GM19240 (cell line): ENCODE results near the gene SEC16A.

Experiments
- DNase-seq: peaks from one replicate; pipeline ENCODE4 v3.0.0; 2011; ENCODE audit warnings: low spot score; ENCODE audit not compliant: insufficient read length

The SEC16A gene, protein sequence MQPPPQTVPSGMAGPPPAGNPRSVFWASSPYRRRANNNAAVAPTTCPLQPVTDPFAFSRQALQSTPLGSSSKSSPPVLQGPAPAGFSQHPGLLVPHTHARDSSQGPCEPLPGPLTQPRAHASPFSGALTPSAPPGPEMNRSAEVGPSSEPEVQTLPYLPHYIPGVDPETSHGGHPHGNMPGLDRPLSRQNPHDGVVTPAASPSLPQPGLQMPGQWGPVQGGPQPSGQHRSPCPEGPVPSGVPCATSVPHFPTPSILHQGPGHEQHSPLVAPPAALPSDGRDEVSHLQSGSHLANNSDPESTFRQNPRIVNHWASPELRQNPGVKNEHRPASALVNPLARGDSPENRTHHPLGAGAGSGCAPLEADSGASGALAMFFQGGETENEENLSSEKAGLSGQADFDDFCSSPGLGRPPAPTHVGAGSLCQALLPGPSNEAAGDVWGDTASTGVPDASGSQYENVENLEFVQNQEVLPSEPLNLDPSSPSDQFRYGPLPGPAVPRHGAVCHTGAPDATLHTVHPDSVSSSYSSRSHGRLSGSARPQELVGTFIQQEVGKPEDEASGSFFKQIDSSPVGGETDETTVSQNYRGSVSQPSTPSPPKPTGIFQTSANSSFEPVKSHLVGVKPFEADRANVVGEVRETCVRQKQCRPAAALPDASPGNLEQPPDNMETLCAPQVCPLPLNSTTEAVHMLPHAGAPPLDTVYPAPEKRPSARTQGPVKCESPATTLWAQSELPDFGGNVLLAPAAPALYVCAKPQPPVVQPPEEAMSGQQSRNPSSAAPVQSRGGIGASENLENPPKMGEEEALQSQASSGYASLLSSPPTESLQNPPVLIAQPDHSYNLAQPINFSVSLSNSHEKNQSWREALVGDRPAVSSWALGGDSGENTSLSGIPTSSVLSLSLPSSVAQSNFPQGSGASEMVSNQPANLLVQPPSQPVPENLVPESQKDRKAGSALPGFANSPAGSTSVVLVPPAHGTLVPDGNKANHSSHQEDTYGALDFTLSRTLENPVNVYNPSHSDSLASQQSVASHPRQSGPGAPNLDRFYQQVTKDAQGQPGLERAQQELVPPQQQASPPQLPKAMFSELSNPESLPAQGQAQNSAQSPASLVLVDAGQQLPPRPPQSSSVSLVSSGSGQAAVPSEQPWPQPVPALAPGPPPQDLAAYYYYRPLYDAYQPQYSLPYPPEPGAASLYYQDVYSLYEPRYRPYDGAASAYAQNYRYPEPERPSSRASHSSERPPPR (N-terminal part only)

DNA sequence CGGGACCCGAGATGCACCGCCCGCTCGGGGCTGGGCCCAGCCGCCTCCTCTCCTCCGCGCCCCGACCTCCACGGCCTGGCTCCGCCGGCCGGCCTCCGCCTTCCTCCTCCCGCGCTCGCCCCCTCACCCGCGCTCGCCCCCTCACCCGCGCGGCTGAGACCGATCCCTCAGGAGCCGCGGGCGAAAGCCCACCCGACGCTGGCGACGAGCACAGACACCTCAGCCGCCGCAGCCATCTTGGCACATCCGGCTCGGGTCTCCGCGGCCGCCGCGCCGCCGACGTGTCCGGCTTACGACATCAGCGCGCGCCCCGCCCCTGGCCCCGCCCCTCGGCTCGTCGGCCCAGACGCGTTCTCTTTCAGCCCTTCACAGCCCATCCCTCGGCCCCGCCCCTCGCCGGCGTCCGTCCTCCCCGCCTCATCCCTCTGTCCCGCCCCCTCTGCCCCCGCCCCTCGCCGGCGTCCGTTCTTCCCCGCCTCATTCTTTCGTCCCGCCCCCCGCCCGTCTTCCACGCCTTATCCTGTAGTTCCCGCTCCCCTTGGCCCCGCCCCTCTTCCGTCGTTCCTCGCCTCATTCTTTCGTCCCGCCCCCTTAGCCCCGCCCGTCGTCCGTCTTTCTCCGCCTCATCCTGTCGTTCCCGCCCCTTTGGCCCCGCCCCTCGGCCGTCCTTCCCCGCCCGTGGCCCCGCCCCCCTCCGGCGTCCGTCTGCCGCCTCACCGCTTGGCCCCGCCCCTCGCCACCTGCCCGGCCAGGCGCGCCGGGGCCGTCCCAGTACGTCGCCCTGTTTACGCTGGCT is at the start of gene SEC16A:
Gene SEC16A, minus strand, starts transcription at position 248 of the 796 bp plus-strand sequence. CDS start 5,425 bp downstream, outside the sequence.
- peak; percentile 94 for DNase-seq

DNA sequence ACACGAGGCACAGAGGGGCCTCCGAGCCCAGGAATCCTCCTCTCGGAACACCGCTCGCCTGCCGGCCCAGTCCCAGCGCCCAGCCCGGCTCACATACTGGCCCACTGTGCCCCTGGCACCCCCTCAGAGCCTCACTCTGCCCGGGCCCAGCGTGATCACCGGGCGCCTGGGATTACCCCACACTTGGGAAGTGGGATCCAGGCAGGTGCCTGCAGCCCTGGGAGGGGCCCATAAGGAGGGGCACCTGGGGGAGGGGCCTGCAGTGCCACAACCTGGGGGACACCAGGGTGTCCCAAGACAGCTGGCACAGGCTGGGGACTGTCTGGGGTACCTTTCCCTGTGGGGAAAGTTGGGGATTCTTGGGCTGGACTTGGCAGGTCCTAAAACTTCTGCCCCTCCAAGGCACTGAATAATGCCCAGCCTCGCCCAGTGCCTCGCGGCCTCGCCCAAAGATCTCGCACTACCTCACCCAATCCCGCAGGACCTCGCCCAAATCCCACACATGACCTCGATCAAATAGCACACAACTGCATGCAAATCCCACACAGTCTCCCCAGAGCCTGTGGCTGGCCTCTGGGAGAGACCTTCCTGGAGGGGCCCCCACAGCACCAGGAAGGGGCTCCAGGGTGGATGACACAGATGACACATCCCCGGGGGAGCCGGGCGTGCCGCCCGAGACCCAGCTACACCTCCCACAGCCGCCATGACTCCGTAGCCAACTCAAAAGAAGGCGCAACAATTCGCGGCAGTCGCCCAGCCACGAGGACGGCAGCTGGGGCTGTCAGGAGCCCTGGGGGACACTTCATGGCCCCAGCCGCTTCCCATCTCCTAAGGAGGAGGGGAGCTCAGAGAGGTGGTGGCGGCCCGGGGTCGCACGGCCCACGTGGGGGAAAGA is 49.3 kb upstream of the SEC16A start:
- DNase-seq, result no peak

DNA sequence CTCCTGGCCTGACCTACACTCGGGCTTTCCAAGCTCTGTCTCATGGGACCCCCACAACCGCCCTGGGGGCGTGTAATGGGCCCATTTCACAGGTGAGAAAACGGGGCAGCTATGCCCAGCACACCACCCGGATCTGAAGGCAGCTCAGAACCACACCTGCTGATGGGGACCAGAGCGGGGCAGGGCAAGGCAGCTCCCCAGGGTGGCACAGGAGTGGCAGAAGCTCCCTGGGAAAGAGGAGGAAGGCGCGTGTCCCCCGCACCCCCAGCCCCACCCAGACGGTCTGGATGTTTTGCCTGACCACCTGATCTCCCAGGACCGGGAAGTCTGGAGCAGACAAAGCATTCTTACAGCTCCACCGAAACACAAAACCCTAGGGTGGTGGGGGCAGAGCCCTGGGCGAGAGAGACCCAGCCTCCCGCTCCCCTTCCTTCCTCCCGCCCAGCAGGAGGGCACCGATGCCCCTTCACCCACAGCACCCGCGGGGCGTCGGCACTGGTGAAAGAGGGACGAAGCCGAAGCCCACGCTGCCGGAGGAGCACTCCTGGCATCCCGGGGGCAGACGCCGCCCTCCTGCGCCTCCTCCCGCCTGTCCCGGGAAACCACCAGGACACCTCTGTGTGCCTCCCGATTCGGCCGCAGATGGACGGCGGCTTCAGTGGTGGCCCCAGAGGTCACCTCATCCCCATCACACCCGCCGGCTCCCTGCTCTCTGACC is 48.5 kb upstream of the SEC16A start:
- DNase-seq, result no peak

DNA sequence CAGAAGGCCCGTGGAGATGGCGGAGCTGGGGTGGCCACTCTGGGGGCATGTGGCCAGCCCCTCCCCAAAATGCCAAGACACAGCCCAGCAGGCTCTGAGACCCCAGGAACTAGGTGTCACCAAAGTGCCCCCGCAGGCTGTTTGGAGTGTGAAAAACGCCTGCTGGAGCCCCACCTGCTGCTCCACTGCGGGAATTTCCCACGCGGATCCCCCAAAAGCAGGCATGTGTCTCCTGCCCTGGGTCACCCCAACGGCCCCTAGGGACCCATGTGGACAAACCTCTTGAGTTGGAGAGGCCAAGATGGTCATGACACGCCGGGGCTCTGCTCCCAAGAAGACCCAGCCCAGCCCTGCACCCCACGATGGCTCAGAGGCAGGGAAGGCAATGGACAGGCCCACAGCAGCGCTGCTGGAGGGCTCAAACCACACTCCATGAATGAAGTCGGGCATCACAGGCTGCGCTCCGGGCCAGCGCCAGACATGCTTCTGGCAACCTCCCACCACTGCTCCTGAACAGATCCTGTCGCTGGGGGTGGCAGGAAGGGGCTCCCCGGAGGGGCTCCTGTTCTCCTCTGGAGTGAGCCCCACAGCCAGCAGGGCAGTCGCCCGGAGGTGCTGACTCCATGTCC is 47.7 kb upstream of the SEC16A start:
- no peak for DNase-seq

DNA sequence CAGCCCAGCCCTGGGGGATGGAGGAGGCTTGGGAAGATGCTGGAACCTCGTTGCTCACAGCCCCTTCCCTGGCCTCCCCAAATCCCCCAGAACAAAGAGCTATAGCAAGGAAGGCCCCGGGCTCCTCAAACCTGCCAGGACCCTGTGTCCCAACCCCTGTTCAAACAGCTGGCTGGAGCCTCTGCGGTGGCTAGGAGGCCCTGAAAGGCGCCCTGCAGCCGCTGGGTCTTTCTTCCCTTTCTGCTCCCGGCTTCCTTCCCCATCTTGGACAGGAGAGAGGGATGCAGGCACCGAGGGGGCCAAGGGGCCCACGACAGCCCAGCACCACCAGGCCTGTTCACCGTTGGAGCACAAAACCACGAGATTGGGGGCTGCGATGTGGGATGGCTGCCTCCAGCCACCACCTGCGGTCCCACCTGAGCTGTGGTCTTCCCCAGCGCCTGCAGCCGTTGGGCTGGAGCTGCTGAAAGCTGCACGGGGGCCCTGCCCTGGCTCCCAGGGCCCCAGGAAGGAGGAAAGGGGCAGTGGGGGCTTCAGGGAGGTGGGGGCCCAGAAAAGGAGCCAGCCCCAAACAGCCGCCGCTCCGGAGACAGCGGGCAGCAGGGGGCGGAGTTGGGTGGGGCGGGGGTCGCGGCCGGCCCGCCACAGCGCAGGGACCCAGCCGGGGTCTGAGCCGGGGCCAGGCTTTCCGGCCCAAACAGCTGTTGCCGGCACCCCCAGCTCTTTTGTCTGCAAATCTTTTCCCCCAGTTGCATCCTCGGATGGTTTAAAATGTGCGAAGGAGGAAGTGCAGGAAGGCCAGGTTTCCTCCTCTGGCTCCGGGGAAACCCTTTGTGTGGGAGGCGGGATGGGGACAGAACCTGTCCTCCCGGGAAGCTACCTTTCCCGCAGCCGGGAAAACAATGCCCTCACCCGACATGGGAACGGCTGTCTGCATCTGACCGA is 46.9 kb upstream of the SEC16A start:
- no peak for DNase-seq

DNA sequence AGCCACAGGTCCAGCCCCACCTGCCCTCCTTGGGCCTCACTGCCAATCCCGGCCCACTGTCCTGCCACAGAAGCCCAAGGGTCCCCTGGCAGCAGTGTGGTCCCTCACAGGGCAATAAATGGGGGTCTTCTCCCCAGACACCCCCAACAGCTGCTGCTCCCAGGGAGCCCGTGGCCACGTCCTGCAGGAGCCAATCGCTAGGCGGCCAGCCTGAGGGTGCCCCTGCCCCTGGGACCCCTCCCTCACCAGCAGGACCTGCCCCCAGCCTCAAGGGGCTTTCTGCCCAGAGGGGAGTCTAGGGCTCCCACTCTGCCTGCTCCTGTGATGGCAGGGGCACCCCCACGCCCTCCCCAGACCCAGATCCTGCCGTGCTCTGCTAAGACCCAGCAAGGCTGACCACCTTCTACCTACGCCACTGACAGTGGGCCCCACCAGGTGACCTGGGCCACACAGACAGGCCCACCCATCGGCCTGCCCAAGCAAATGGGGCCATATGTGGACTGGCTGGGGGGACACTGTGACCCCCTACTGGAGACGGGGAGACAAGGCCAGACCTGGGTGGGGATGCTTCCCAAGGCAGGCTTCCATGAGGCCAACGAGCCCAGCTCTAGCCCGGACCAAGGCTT is 46.0 kb upstream of the SEC16A start:
- no peak for DNase-seq

DNA sequence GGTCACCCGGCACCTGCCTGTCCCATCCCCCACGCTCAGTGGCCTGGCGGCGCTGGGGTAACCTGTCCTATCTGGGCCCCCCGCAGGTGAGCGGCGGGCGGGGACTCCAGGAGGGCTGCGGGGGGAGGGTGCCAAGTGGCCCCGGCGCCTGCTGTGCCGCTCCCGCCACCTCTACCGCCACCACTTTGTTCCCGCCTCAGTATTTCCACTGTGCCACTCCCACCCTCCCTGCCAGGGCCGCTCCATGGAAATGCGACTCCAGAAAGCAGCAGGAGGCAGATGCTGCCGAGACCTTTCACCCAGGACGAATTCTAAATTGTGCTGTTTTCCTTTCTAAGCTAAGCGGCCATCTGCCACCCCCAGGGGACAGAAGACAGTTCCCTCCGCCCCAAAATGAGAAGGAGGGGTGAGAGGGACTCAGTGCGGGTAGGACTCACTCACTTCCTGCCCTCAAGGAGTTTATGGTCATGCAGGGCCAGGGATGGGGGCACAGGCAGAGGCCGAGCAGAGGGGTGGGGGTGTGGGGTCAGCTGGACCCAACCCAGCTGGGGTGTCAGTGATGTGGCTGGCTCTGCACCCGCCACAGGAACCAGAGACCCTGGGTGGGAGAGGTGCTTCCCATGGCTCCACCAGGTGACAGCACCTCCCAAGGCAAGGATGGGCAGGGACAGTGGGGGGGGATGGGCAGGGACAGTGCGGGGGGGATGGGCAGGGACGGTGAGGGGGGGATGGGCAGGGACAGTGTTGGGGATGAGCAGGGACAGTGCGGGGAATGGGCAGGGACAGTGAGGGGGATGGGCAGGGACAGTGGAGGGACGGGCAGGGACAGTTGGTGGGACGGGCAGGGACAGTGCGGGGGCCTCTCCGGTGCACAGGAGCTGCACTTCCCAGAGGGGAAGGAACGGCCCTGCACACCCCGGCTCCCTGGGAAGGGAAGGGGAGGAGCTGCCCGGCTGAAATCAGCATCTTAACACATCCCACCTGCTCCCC is 45.2 kb upstream of the SEC16A start:
- no peak for DNase-seq

DNA sequence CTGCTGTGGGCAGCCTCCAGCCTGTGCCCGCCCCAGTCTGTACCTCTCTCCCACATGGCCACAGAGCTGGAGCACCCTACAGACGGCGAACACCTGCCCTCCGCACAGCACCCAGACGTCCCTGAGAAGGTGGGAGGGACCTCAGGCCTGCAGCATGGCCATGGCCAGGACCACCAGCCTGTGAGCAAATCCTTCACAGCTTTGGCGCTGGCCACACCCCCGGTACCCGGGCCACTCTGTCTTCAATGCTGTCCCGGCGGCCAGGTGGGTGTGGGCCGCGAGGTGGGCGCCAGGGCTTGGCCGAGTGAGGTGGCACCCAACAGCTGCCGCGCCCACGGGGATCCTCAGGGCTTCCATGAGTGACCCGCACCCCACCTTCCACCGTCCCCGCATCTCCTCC is 44.3 kb upstream of the SEC16A start:
- no peak for DNase-seq

DNA sequence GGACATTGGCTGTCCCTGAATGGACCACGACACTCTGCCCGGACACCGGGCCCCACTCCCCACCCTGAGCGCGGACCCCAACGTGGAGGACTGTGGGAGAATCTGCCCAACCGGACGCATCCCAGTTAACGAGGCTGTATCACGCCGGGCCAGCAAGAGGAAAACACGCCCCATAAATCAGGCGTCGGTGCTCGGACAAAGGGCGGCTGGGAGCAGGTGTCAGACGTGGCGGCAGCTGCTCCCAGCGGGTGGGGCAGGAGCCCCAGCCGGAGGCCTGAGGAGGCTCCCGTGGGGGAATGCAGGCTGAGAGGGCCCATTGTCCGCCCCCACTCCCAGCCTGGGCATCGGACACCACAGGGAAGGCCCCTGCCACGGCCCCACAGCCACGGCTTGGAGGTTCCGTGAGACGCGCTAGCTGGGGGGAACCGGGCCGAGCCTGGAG is 43.8 kb upstream of the SEC16A start:
- no peak for DNase-seq

DNA sequence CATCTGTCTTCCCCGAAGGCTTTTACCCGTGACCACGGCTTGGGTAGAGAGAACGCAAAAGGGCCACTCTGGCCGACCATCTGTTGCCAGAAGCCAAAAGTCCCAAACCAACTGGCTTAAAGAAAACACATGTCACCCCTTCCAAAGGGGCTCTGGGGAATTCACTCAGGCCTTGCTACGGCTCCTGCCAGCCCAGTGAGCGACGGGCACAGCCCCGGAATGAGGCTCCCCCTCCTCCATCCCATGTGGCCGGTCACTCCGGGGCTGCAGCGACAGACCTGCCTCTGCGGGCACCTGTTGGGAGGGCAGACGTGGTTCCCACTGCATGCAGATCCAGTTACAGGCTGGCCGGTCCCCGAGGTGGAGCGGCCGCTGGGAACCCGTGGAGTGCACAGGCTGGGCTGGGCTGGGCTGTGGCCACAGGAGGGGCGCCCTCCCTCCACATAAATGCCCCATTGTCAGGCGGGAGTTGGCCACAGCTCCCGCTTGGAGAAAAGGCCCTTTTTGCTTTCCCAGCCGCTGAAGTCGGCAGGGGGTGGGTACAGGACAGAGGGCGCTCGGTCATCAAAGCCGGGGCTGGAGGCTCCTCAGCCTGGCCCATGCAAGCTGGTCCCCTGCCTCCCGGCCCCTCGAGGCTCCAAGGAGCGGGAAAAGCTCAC is 43.1 kb upstream of the SEC16A start:
- no peak for DNase-seq

DNA sequence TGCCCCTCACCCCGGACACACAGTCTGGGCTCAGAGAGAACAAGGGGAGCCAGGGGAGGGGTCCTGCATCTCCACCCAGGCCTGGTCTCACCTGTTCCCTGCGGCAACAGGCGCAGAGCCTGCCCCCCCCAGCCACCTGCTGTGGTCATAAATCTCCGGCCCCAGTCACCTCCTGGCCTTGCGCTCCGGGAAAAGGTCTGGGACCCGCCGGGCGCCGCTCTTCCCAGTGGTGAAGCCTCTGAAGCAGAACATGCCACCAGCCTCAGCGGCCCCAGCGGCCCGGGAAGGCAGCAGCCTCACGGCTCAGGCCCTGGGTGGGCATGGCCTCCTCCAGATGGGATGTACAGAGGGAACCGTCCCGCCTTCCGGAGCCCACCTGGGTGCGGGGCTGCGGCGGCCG is 42.4 kb upstream of the SEC16A start:
- DNase-seq, result no peak

DNA sequence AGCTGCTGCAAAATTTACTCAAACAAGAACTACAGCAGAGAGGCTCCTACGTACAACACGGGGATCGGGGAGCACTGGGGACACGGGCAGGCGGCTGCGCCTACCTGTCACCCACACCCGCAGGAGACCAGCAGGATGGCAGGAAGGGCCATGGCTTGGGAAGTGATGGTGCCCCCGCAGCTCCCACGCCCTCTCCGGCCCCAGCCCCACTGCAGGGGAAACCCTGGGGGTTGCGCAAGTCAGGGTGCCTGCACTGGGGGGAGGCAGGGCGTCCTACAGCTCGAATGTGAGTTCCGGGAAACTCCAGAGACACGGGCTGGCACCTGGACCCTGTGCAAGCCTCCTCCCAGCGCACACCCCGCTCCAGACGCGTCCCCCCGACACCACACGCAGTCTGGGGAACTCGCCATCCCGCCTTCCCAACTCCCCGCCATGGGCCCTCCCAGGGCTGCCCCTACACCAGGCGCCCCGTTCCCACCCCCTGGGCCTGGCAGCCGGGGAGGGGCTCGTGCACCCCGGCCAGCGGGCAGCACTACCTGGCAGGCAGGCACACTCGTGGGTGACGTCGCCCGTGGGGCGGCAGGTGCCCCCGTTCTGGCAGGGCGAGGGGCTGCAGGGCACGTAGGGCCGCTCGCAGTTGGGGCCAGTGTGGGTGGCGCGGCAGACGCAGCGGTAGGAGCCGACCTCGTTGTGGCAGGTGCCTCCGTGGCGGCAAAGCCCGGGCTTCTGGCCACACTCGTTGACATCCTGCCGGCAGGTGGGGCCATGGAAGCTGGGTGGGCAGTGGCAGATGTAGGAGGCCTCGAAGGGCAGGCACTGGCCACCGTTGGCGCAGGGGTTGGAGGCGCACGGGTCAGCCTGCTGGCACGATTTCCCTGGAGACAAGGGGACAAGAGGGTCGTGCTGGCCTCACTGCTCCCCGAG is 39.7 kb upstream of the SEC16A start:
- no peak for DNase-seq

DNA sequence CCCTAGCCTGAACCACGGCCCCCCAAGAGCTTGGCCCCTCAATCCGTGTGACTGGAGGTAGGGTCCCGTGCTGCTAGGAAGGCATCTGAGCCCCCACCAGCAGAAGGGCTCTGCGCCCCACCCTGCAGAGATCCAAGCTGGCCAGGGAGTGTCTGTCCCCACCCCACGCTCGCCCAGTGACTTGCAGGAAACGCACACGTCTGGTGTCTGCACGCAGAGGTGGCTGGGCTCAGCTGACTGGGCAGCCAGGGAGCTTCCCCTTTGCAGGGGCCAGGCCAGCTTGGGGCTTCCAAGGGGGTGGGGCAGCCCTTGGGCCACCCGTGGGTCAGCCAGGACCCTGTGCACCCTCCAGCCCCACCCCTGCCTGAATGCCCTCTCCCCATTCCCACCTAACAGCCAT is 38.7 kb upstream of the SEC16A start:
- DNase-seq, result no peak

DNA sequence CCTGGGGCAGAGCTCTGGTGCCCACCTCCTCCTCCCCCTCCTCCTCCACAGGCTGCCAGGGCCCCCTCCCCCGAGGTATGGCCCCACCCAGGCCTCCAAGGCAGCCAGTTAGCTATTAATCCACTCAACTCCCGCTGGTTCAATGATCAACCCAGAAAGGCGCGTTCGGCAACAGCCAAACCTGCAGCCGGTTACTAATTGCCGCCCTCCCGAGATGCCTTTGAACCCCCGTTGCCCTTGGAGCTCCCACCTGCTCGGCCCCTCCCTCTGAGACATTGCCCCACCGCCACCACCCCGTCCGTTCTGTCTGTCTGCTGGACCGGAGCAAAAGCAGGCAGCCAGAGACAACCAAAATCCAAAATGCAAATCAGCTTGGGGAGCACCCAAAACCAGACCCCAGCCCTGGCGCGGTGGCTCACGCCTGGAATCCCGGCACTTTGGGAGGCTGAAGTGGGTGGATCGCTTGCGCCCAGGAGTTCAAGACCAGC is 37.3 kb upstream of the SEC16A start:
- DNase-seq, result no peak
